ENCODE results near the gene TSPAN11. TPM values are rescaled to one million over a fixed set of nuclear protein-coding genes. Genes with fewer than 3 reads are reported as not detected.

TSPAN11 gene
- total and polyA plus RNA-seq, 4 donors = 9.3 to 48.6 (median 28.4) TPM

- Histone ChIP-seq H3K27ac (ENCODE audit: low read depth, low read length) (peak overlapping the region; percentile 50), H3K4me1 (ENCODE audit: control insufficient read depth, insufficient read depth, low read length) (peaks cover 12% of the 10 kb centered on the region), H3K27me3 (ENCODE audit: control insufficient read depth, insufficient read depth, low read length) (no peaks in the 10 kb centered on the region), H3K36me3 (ENCODE audit: control insufficient read depth, insufficient read depth, low read length) (no peaks in the 10 kb centered on the region), H3K4me3 (ENCODE audit: low read depth, low read length) (no peak overlapping the region), H3K9me3 (ENCODE audit: control insufficient read depth, insufficient read depth, low read length) (no peaks in the 10 kb centered on the region)
- 41% methylated on average over 2 of the region's 3 CpGs for WGBS (ENCODE audit: insufficient coverage)
- DNase-seq (ENCODE audit: low read depth in 4 of 6, low spot score in 6 of 6) = peak in 2 of 6 donors; percentile 58 to 83
Measured at GRCh38 chr12:30908722-30909348, 17.7 kb upstream of the TSPAN11 start.

- no peaks in the 10 kb centered on the region for H3K27me3 ChIP-seq (ENCODE audit: control insufficient read depth, insufficient read depth, low read length)
- H3K4me3 ChIP-seq (ENCODE audit: low read depth, low read length) = no peak overlapping the region
- H3K9me3 ChIP-seq (ENCODE audit: control insufficient read depth, insufficient read depth, low read length) = no peaks in the 10 kb centered on the region
- DNase-seq (ENCODE audit: low read depth in 4 of 6, low spot score in 6 of 6) = peak in 1 of 6 donors; percentile 36
- H3K36me3 ChIP-seq (ENCODE audit: control insufficient read depth, insufficient read depth, low read length) = no peaks in the 10 kb centered on the region
- WGBS (ENCODE audit: insufficient coverage) = 55% methylated on average over 4 of the region's 5 CpGs
- H3K27ac ChIP-seq (ENCODE audit: low read depth, low read length) = peak overlapping the region; percentile 50
- H3K4me1 ChIP-seq (ENCODE audit: control insufficient read depth, insufficient read depth, low read length) = peaks cover 12% of the 10 kb centered on the region
Measured at GRCh38 chr12:30909349-30910037, 17.1 kb upstream of the TSPAN11 start.

- Histone ChIP-seq H3K4me1 (ENCODE audit: control insufficient read depth, insufficient read depth, low read length) (peaks cover 12% of the 10 kb centered on the region), H3K9me3 (ENCODE audit: control insufficient read depth, insufficient read depth, low read length) (no peaks in the 10 kb centered on the region), H3K4me3 (ENCODE audit: low read depth, low read length) (no peak overlapping the region), H3K36me3 (ENCODE audit: control insufficient read depth, insufficient read depth, low read length) (no peaks in the 10 kb centered on the region), H3K27me3 (ENCODE audit: control insufficient read depth, insufficient read depth, low read length) (no peaks in the 10 kb centered on the region), H3K27ac (ENCODE audit: low read depth, low read length) (peak overlapping the region; percentile 50)
- 100% methylated on average over 1 of the region's 1 CpG for WGBS (ENCODE audit: insufficient coverage)
- no peak for DNase-seq (ENCODE audit: low read depth in 4 of 6, low spot score in 6 of 6)
Measured at GRCh38 chr12:30910038-30910350, 16.6 kb upstream of the TSPAN11 start.

- no peaks in the 10 kb centered on the region for H3K36me3 ChIP-seq (ENCODE audit: control insufficient read depth, insufficient read depth, low read length)
- WGBS (ENCODE audit: insufficient coverage) = 33% methylated on average over 3 of the region's 6 CpGs
- no peak overlapping the region for H3K27ac ChIP-seq (ENCODE audit: low read depth, low read length)
- H3K4me3 ChIP-seq (ENCODE audit: low read depth, low read length) = no peak overlapping the region
- peaks cover 9% of the 10 kb centered on the region for H3K4me1 ChIP-seq (ENCODE audit: control insufficient read depth, insufficient read depth, low read length)
- peak in 2 of 6 donors; percentile 52 to 76 for DNase-seq (ENCODE audit: low read depth in 4 of 6, low spot score in 6 of 6)
- H3K9me3 ChIP-seq (ENCODE audit: control insufficient read depth, insufficient read depth, low read length) = no peaks in the 10 kb centered on the region
- H3K27me3 ChIP-seq (ENCODE audit: control insufficient read depth, insufficient read depth, low read length) = no peaks in the 10 kb centered on the region
Measured at GRCh38 chr12:30911207-30911606, 15.3 kb upstream of the TSPAN11 start.

GRCh38 chr12:30913323-30913722 is 13.2 kb upstream of the TSPAN11 start:
- Histone ChIP-seq H3K36me3 (ENCODE audit: control insufficient read depth, insufficient read depth, low read length) (no peaks in the 10 kb centered on the region), H3K4me1 (ENCODE audit: control insufficient read depth, insufficient read depth, low read length) (peaks cover 9% of the 10 kb centered on the region), H3K4me3 (ENCODE audit: low read depth, low read length) (no peak overlapping the region), H3K9me3 (ENCODE audit: control insufficient read depth, insufficient read depth, low read length) (no peaks in the 10 kb centered on the region), H3K27me3 (ENCODE audit: control insufficient read depth, insufficient read depth, low read length) (no peaks in the 10 kb centered on the region), H3K27ac (ENCODE audit: low read depth, low read length) (no peak overlapping the region)
- 63% methylated on average over 4 of the region's 4 CpGs for WGBS (ENCODE audit: insufficient coverage)
- no peak for DNase-seq (ENCODE audit: low read depth in 4 of 6, low spot score in 6 of 6)

- no peak for DNase-seq (ENCODE audit: low read depth in 4 of 6, low spot score in 6 of 6)
- WGBS (ENCODE audit: insufficient coverage) = 97% methylated on average over 4 of the region's 9 CpGs
- Histone ChIP-seq H3K4me3 (ENCODE audit: low read depth, low read length) (no peak overlapping the region), H3K36me3 (ENCODE audit: control insufficient read depth, insufficient read depth, low read length) (no peaks in the 10 kb centered on the region), H3K4me1 (ENCODE audit: control insufficient read depth, insufficient read depth, low read length) (peaks cover 9% of the 10 kb centered on the region), H3K9me3 (ENCODE audit: control insufficient read depth, insufficient read depth, low read length) (no peaks in the 10 kb centered on the region), H3K27me3 (ENCODE audit: control insufficient read depth, insufficient read depth, low read length) (no peaks in the 10 kb centered on the region), H3K27ac (ENCODE audit: low read depth, low read length) (no peak overlapping the region)
Measured at GRCh38 chr12:30914986-30915591, 11.5 kb upstream of the TSPAN11 start.

- Histone ChIP-seq H3K36me3 (ENCODE audit: control insufficient read depth, insufficient read depth, low read length) (no peaks in the 10 kb centered on the region), H3K27ac (ENCODE audit: low read depth, low read length) (no peak overlapping the region), H3K4me3 (ENCODE audit: low read depth, low read length) (no peak overlapping the region), H3K4me1 (ENCODE audit: control insufficient read depth, insufficient read depth, low read length) (peaks cover 23% of the 10 kb centered on the region), H3K9me3 (ENCODE audit: control insufficient read depth, insufficient read depth, low read length) (no peaks in the 10 kb centered on the region), H3K27me3 (ENCODE audit: control insufficient read depth, insufficient read depth, low read length) (no peaks in the 10 kb centered on the region)
- DNase-seq (ENCODE audit: low read depth in 4 of 6, low spot score in 6 of 6) = no peak
- no CpG with 5 or more reads among the region's 1 CpG for WGBS (ENCODE audit: insufficient coverage)
Measured at GRCh38 chr12:30923057-30923456, 3.5 kb upstream of the TSPAN11 start.

GRCh38 chr12:30925607-30926242 is 823 bp upstream of the TSPAN11 start:
- Histone ChIP-seq H3K36me3 (ENCODE audit: control insufficient read depth, insufficient read depth, low read length) (no peaks in the 10 kb centered on the region), H3K9me3 (ENCODE audit: control insufficient read depth, insufficient read depth, low read length) (no peaks in the 10 kb centered on the region), H3K27me3 (ENCODE audit: control insufficient read depth, insufficient read depth, low read length) (no peaks in the 10 kb centered on the region), H3K4me3 (ENCODE audit: low read depth, low read length) (peak overlapping the region; percentile 44), H3K4me1 (ENCODE audit: control insufficient read depth, insufficient read depth, low read length) (peaks cover 40% of the 10 kb centered on the region), H3K27ac (ENCODE audit: low read depth, low read length) (no peak overlapping the region)
- DNase-seq (ENCODE audit: low read depth in 4 of 6, low spot score in 6 of 6) = no peak
- 58% methylated on average over 7 of the region's 11 CpGs for WGBS (ENCODE audit: insufficient coverage)

GRCh38 chr12:30927222-30927611 is 669 bp downstream of the TSPAN11 start:
- H3K4me3 ChIP-seq (ENCODE audit: low read depth, low read length) = peak overlapping the region; percentile 44
- H3K9me3 ChIP-seq (ENCODE audit: control insufficient read depth, insufficient read depth, low read length) = no peaks in the 10 kb centered on the region
- 51% methylated on average over 7 of the region's 7 CpGs for WGBS (ENCODE audit: insufficient coverage)
- no peaks in the 10 kb centered on the region for H3K27me3 ChIP-seq (ENCODE audit: control insufficient read depth, insufficient read depth, low read length)
- no peak for DNase-seq (ENCODE audit: low read depth in 4 of 6, low spot score in 6 of 6)
- H3K27ac ChIP-seq (ENCODE audit: low read depth, low read length) = peak overlapping the region; percentile 22
- no peaks in the 10 kb centered on the region for H3K36me3 ChIP-seq (ENCODE audit: control insufficient read depth, insufficient read depth, low read length)
- H3K4me1 ChIP-seq (ENCODE audit: control insufficient read depth, insufficient read depth, low read length) = peaks cover 41% of the 10 kb centered on the region
